ENCODE measurements around the gene FUT6.
"Not testable (repeated sequence)": the region's sequence is repeated elsewhere in the genome, so short reads cannot be mapped to it uniquely, and the experiment has no call there.

The FUT6 gene

GRCh38 chr19:5839065-5840017 lies at the start of gene FUT6:
Gene FUT6, minus strand, starts transcription at chr19:5839702. Its CDS starts 7,135 bp downstream, at chr19:5832567.
- DNase-seq: no peak

- DNase-seq: not testable (repeated sequence)
These were observed 44.7 kb upstream of the FUT6 start for GRCh38 chr19:5884065-5884811.

- DNase-seq: not testable (repeated sequence)
These were observed 43.8 kb upstream of the FUT6 start for GRCh38 chr19:5883157-5883873.

- DNase-seq: peak in 2 of 3 experiments; percentile 37 to 69
These were observed 43.0 kb upstream of the FUT6 start for GRCh38 chr19:5882421-5882968.

- peak; percentile 4 to 94 (median 85) for DNase-seq
These were observed 42.2 kb upstream of the FUT6 start for GRCh38 chr19:5881543-5882299.

- DNase-seq: peak in 2 of 3 experiments; percentile 83 to 93
These were observed 41.1 kb upstream of the FUT6 start for GRCh38 chr19:5880604-5881078.

GRCh38 chr19:5880196-5880595 lies 40.7 kb upstream of the FUT6 start:
- no peak for DNase-seq

- no peak for DNase-seq
These were observed 38.4 kb upstream of the FUT6 start for GRCh38 chr19:5877882-5878281.

GRCh38 chr19:5877427-5877826 lies 37.9 kb upstream of the FUT6 start:
- no peak for DNase-seq

GRCh38 chr19:5874496-5874895 lies 35.0 kb upstream of the FUT6 start:
- DNase-seq: not testable (repeated sequence)

- DNase-seq: no peak
These were observed 34.2 kb upstream of the FUT6 start for GRCh38 chr19:5873617-5874199.

- no peak for DNase-seq
These were observed 31.5 kb upstream of the FUT6 start for GRCh38 chr19:5870986-5871394.

- no peak for DNase-seq
These were observed 28.0 kb upstream of the FUT6 start for GRCh38 chr19:5867201-5868136.

- DNase-seq: no peak
These were observed 26.3 kb upstream of the FUT6 start for GRCh38 chr19:5865772-5866171.

- no peak for DNase-seq
These were observed 25.4 kb upstream of the FUT6 start for GRCh38 chr19:5864725-5865486.

- no peak for DNase-seq
These were observed 24.7 kb upstream of the FUT6 start for GRCh38 chr19:5864013-5864720.

GRCh38 chr19:5863030-5863665 lies 23.6 kb upstream of the FUT6 start:
- DNase-seq: no peak

Data from NCI-H1417 (cell line).